ENCODE results near the gene KRT8. TPM values are rescaled to one million over a fixed set of nuclear protein-coding genes. Genes with fewer than 3 reads are reported as not detected.

The KRT8 gene
- total and polyA plus RNA-seq, 2 of the 13 experiments (the other 11 are each of a cell fraction or from before 2014, with no cell fraction given), result 498 to 718 TPM

DNA sequence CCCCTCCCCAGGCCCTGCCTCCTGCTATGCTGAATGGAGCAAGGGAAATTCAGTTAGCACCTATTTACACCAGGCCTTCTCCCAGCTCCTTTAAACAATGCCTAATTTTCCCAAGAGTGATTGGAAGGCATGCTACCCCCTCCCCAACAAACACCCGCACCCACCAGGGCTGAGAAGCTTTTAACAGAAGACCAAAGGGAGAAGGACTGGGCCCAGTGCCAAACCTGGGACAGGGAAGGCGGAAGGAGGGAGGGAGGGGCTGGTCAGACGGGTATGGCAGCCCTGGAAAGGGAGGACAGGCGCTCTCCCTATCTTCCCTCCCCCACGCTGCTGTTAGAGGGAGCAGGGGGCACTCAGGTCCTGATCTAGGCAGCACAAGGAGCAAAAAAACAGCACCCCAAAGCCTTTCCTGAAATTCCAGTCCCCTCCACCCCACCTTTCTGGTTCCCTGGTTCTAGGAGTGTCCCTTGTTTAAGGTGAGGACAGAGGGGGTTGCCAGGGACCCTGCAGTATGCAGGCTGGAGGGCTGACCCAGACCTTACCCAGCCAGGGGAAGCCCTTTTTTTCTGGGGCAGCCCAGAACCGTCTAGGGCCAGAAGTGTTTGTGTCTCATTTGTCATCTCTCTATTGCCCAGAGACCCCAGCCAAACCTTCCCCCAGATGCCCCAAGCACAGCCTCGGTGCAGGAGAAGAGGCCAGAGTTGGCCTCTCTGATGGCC lies 2.4 kb upstream of the KRT8 start:
- ATAC-seq (no peak), DNase-seq (ENCODE audit: low spot score) (peak; percentile 48), FAIRE-seq (peak; percentile 37)
- Histone ChIP-seq H4K20me1 (ENCODE audit: insufficient read depth, low read length) (peaks cover 14% of the 10 kb centered on the region), H3K36me3 (replicated peaks in 1 of 2; ENCODE audit: control insufficient read depth in 1 of 2, insufficient read depth in 2 of 2, low read length in 2 of 2) (peaks cover 0 to under 1% of the 10 kb centered on the region in 2 experiments; a peak in 1 of 5 replicates), H3K4me3 (replicated peaks in 1 of 3; ENCODE audit: insufficient read depth in 1 of 3, low read depth in 2 of 3, low read length in 3 of 3) (peak overlapping the region; percentile 42 to 70 (median 55)), H3K9ac (ENCODE audit: insufficient read depth, low read depth, low read length) (peak overlapping the region; percentile 82), H3K4me2 (ENCODE audit: low read depth, low read length) (peak overlapping the region; percentile 93), H3K4me1 (ENCODE audit: insufficient read depth, low read length) (peaks cover 76% of the 10 kb centered on the region), H3K27me3 (ENCODE audit: control insufficient read depth in 1 of 2, insufficient read depth in 2 of 2, low read length in 2 of 2) (no peaks in the 10 kb centered on the region; a peak in 1 of 5 replicates), H3K79me2 (ENCODE audit: insufficient read depth, low read length) (peaks cover 24% of the 10 kb centered on the region), H3K27ac (ENCODE audit: extremely low read length, insufficient read depth, low read length) (peak overlapping the region; percentile 69), H3K9me3 (ENCODE audit: low read length) (no peaks in the 10 kb centered on the region), H2AFZ (ENCODE audit: low read length) (no peak overlapping the region)
- in situ Hi-C loops (cut with HindIII; ENCODE audit: extremely low pct_ligation_motif_present, low pct_unique_long_range_greater_than_20kb) (no loop called here), intact Hi-C loops (cut with micrococcal nuclease; ENCODE audit: unreplicated experiment) (no loop called here)
- ChIA-PET CTCF (ENCODE audit: low intra/inter-chr PET ratio, low total read pairs) (interaction anchor here (0.7 kb wide), 1 partner anchor 23 kb away, joined by 3 read pairs; no protein-coding TSS in a partner anchor), POLR2A (interaction anchor here (0.9 to 18.0 kb wide), 10 partner anchors 8 to 99 kb away, joined by 3 to 465 read pairs (median 40); partner anchors contain the start of genes EIF4B and KRT18)
- BruUV-seq (replicated peaks), result no TSS peak
- WGBS (ENCODE audit: low lambda C conversion rate), result 0% methylated on average over 7 of the region's 7 CpGs
- 0 out of 2 replicates have a peak, but pooled peaks have one; percentile 41 for TF ChIP-seq TARDBP (CRISPR knock-in tag; IDR thresholded peaks at IDR 0.05)
- TF ChIP-seq TAF1 (CRISPR knock-in tag; IDR thresholded peaks at IDR 0.05), result peak; percentile 26; the same call in 1 of the 2 replicates
- 0 out of 2 replicates have a peak, but pooled peaks have one; percentile 14 for TF ChIP-seq SP5 (CRISPR knock-in tag; IDR thresholded peaks at IDR 0.05; ENCODE audit: borderline replicate concordance, low read depth)
- TF ChIP-seq, protein P1, sequence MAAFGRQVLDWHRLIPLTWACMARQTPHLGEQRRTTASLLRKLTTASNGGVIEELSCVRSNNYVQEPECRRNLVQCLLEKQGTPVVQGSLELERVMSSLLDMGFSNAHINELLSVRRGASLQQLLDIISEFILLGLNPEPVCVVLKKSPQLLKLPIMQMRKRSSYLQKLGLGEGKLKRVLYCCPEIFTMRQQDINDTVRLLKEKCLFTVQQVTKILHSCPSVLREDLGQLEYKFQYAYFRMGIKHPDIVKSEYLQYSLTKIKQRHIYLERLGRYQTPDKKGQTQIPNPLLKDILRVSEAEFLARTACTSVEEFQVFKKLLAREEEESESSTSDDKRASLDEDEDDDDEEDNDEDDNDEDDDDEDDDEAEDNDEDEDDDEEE (CRISPR knock-in tag; IDR thresholded peaks at IDR 0.05), result peak; percentile 63; the same call in 1 of the 2 replicates
- peak; percentile 45; the same call in 1 of the 2 replicates for TF ChIP-seq ELF1 (CRISPR knock-in tag; IDR thresholded peaks at IDR 0.05)
- no peak for TF ChIP-seq ZNF724P (CRISPR knock-in tag; IDR thresholded peaks at IDR 0.05; ENCODE audit: borderline replicate concordance)
- TF ChIP-seq, protein P2, sequence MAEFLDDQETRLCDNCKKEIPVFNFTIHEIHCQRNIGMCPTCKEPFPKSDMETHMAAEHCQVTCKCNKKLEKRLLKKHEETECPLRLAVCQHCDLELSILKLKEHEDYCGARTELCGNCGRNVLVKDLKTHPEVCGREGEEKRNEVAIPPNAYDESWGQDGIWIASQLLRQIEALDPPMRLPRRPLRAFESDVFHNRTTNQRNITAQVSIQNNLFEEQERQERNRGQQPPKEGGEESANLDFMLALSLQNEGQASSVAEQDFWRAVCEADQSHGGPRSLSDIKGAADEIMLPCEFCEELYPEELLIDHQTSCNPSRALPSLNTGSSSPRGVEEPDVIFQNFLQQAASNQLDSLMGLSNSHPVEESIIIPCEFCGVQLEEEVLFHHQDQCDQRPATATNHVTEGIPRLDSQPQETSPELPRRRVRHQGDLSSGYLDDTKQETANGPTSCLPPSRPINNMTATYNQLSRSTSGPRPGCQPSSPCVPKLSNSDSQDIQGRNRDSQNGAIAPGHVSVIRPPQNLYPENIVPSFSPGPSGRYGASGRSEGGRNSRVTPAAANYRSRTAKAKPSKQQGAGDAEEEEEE (CRISPR knock-in tag; IDR thresholded peaks at IDR 0.05; ENCODE audit: borderline replicate concordance), result 0 out of 2 replicates have a peak, but pooled peaks have one; percentile 29
- TF ChIP-seq, protein P3, sequence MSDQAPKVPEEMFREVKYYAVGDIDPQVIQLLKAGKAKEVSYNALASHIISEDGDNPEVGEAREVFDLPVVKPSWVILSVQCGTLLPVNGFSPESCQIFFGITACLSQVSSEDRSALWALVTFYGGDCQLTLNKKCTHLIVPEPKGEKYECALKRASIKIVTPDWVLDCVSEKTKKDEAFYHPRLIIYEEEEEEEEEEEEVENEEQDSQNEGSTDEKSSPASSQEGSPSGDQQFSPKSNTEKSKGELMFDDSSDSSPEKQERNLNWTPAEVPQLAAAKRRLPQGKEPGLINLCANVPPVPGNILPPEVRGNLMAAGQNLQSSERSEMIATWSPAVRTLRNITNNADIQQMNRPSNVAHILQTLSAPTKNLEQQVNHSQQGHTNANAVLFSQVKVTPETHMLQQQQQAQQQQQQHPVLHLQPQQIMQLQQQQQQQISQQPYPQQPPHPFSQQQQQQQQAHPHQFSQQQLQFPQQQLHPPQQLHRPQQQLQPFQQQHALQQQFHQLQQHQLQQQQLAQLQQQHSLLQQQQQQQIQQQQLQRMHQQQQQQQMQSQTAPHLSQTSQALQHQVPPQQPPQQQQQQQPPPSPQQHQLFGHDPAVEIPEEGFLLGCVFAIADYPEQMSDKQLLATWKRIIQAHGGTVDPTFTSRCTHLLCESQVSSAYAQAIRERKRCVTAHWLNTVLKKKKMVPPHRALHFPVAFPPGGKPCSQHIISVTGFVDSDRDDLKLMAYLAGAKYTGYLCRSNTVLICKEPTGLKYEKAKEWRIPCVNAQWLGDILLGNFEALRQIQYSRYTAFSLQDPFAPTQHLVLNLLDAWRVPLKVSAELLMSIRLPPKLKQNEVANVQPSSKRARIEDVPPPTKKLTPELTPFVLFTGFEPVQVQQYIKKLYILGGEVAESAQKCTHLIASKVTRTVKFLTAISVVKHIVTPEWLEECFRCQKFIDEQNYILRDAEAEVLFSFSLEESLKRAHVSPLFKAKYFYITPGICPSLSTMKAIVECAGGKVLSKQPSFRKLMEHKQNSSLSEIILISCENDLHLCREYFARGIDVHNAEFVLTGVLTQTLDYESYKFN (CRISPR knock-in tag; conservative IDR thresholded peaks at IDR 0.05), result 0 out of 2 replicates have a peak, but pooled peaks have one; percentile 19
- peak; percentile 56; the same call in 1 of the 2 replicates for TF ChIP-seq HES4 (CRISPR knock-in tag; IDR thresholded peaks at IDR 0.05; ENCODE audit: borderline replicate concordance)
- TF ChIP-seq ZNF292 (CRISPR knock-in tag; IDR thresholded peaks at IDR 0.05; ENCODE audit: borderline replicate concordance, low read depth), result peak; percentile 47; the same call in 1 of the 2 replicates
- TF ChIP-seq ZNF746 (CRISPR knock-in tag; IDR thresholded peaks at IDR 0.05), result peak; percentile 84
- TF ChIP-seq ELF3 (CRISPR knock-in tag; IDR thresholded peaks at IDR 0.05), result peak; percentile 80
- TF ChIP-seq ETV5 (CRISPR knock-in tag; IDR thresholded peaks at IDR 0.05; ENCODE audit: borderline replicate concordance), result peak; percentile 73; the same call in 1 of the 2 replicates
- TF ChIP-seq ZNF709 (CRISPR knock-in tag; IDR thresholded peaks at IDR 0.05), result peak; percentile 57; the same call in 1 of the 2 replicates
- 0 out of 2 replicates have a peak, but pooled peaks have one; percentile 39 for TF ChIP-seq GZF1 (CRISPR knock-in tag; IDR thresholded peaks at IDR 0.05)
- TF ChIP-seq POLR2AphosphoS5 (IDR thresholded peaks at IDR 0.05; ENCODE audit: low read depth, low read length), result 0 out of 2 replicates have a peak, but pooled peaks have one; percentile 25
- TF ChIP-seq ZNF138 (CRISPR knock-in tag; IDR thresholded peaks at IDR 0.05; ENCODE audit: low read depth), result no peak
